NCI-H2107 (cell line): Measurements from ENCODE around the gene ADAM17.

Experiments
- DNase-seq: peaks from one replicate; lab custom pipeline; 2025; lab: John Stamatoyannopoulos, UW

Gene ADAM17

DNA sequence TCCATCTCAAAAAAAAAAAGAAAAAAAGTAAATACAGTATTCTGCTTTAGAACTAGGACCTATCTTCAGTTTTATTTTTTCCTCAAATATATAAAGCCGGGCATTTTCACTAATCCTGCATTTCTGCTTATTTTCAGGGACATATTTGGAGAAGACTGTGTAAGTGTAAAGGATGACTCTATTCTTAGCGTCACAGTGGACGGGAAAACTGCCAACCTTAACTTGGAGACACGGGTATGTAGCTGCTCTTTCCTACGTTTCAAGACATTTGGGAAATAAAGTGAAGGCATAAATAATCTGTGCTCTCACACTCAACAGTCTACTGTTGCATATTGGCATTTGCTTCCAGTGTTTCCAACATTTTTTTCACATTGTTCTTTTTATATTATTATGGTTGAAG is 84.4 kb downstream of the ADAM17 start:
- DNase-seq = no peak

DNA sequence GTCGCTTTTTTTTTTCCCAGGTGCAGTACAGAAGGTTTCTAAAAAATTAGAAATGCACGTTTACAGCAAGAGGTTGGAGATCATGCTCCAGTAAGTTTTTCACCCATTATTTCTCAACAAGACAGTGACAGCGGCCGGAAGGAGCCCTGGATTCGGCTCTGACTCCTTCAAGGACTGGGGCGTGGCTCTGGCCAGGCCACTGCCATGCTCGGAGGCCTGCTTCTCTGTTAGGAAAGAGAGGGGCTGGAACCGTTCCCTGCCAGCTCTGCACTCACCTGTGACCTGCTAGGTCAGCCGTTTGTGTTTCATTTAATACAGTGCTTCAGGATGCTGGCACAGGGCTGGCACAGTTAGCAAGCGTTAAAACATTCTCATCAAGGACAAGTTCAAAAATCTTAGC is 87.9 kb downstream of the ADAM17 start:
- no peak for DNase-seq

DNA sequence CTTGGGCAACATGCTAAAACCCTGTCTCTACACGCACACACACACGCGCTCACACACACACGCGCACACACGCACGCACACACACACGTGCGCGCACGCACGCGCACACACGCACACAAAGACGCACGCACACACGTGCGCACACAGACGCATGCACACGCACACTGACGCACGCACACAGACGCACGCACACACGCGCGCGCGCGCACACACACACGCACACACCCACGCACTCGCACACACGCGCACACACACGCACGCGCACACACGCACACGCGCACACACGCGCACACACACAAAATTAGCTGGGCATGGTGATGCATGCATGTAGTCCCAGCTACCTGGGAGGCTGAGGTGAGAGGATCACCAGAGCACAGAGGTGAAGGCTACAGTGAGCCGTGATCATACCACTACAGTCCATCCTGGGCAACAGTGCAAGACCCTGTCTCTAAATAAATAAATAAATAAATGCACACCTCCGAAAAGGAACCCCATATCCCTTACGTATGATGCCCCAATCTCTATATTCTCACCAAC is 89.4 kb downstream of the ADAM17 start:
- no peak for DNase-seq

DNA sequence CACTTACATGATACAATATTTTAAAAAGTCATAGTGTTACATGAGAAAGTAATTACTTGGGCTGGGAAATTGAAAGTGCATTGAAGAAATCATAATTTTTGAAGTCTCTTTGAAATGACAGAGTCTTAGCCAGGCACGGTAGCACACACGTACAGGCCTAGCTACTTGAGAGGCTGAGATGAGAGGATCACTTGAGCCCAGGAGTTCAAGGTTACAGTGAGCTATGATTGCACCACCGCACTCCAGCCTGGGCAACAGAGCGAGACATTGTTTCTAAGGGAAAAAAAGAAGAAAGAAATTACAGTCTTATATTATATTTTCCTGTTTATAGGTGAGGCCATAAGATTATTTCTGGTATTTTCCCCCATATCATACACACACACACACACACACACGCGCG is 90.5 kb downstream of the ADAM17 start:
- no peak for DNase-seq

DNA sequence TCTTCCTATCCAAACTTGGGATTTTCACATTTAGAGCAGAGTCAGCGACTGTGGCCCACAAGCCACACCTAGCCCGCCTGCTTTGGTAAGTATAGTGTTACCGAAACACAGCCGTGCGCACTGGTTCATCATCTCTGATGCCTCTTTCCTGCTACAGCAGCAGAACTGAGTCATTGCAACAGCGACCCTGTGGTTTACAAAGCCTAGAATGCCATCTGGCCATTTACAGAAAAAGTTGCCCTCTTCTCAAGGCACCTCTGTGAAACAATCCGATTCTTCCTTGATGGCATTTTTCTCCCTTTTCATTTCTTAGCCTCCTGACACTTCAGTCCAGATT is 92.0 kb downstream of the ADAM17 start:
- DNase-seq = no peak

DNA sequence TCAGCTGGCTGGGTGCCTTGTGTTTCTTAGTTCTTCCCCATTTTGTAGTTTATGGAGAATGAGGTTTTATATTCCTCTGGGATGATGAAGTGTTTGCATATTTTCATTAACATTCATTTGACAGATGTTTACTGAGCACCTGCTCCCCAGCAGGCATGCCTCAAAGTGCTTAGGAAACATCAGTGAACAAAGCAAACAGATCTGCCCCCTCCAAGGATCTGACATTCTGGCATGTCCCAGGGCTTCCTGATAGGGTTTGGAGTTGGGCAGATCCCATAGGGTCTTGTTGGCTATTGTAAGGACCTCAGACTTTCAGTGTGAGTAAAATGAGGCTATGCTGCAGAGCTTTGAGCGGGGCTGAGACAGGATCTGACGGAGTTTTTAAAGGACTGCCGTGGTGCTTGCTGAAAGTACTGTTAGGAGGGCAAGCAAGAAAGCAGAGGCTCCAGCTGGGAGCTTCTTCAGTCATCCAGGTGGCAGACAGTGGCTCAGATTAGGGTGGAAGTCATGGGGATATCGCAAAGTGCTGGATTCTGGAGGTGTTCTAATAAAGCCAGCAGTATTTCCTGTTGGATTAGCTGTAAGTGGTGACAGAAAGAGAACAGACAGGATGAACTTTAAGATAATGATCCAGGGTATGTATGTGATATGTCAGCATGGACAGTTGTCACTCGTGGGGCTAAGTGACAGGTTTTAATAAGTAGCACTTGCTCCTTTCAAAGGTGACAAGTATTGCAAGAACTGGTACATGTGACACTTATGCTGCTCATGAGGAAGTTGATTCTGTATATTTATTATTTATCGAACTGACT is 92.5 kb downstream of the ADAM17 start:
- no peak for DNase-seq

DNA sequence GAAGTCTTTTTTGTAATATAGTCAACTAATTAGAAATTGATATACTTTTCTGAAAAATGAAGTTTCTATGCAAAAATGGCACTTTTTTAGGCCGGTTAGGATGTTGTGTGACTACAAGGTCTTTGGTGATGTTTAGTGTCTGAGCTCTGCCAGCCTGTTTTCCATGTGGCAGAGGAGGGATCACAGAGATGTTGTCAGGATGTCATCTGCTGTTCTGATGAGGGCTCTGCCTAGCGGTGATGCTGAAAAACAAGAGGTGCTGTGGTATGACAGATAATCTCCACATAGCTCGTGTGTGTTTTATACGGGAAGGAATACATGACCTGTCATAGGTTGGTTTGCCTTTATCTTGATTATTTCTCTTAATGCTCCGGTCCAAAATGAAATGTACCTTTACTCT is 93.3 kb downstream of the ADAM17 start:
- DNase-seq = no peak

DNA sequence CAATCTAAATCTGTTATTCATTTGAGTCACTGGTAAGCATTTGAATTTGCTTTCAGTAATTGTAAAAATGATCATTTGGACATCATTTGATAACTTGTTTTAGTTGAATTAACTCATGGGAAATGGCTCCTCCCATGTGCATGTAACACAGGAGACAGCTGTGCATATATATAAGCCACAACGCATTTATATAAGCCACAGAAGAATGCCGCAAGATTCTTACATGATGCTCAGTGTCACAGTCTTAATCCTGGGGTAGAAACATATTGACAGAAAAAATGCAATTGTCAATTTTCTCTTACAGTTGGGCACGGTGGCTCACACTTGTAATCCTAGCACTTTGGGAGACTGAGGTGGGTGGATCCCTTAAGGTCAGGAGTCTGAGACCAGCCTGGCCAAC is 94.6 kb downstream of the ADAM17 start:
- DNase-seq = no peak

DNA sequence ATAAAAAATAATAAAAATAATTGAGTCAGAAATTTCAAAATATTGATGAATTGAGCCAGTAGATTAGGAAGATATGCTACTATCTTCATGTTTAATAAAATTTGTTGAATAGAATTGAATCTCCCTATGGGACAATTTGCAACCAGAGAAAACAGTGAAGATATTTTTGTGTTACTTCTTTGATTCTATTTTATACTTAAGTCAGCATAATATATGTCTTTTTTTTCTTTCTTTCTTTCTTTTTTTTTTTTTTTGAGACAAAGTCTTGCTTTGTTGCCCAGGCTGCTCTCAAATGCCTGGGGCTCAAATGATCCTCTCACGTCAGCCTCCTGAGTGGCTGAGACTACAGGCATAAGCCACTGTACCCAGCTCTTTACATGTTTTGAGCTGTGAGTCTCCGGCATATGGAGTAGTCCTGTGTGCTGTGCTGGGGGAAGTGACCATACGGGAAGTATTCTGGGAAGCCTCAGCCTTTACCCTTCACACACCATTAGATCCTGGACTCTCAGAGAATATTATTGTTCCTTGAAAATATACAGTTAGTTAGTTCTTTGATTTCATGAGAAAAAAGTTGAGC is 95.1 kb downstream of the ADAM17 start:
- DNase-seq = no peak

DNA sequence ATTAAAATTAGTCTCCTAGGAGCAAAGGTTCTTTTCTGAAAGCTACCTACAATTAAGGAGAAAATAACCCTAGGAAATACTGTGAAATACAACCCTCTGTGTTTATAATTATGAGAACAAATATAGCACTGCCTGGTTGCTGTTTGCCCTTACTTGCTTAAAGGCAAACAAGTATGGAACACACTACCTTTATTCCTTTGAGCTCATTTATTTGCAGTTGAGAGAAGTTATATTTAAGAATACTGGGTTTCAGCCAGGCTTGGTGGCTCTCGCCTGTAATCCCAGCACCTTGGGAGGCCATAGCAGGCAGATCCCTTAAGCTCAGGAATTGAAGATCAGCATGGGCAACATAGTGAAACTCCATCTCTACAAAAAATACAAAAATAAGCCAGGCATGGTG is 104.4 kb downstream of the ADAM17 start:
- DNase-seq = no peak

DNA sequence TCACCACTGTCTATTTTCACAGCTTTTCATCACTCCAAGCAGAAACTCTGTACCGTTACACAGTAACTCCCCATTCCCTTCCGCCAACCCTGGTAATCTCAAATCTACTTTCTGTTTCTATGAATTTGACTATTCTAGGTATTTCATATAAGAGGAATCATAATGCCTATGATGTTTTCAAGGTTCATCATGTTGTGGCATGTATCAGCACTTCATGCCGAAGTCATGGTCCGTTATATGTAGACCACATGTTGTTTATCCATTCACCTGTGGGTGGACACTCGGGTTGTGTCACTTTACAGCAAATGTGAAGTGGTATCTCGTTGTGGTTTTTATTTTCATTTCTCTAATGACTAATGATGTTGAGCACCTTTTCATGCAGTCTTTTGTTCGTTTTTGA is 110.5 kb downstream of the ADAM17 start:
- DNase-seq = no peak

DNA sequence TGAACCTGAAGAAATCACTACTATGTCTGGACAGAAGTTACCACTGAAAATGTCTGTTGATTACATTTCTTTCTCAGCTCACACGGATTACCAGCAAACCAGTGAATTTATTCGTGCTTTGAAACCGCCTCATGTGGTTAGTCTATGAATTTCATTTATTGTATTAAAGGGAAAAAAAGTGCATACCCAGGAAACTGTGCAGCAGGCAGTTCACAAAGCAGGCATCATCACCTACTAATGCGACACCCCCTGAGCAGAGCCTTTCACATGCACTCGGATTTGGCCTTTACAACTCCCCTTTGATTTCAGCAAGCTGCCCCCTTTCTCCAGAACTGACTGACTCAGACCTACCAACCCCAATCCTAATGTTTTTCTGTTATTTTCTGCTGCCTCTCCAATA is 112.1 kb downstream of the ADAM17 start:
- no peak for DNase-seq

DNA sequence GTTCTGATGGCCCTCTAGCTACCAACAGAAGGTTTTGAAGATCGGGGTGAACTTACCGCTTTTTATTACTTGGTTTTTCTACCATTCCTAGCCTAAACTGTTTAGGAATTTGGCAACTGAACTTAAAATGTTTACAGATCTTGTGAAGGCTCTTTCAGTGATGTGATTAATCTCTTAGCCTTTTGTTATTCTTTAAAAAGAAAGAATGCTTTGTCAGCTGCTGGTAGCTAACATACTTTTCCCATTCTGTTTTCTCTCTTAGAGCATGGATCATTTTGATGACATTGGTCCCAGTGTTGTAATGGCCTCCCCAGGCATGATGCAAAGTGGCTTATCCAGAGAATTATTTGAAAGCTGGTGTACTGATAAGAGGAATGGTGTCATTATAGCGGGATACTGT is 114.1 kb downstream of the ADAM17 start:
- DNase-seq = no peak

DNA sequence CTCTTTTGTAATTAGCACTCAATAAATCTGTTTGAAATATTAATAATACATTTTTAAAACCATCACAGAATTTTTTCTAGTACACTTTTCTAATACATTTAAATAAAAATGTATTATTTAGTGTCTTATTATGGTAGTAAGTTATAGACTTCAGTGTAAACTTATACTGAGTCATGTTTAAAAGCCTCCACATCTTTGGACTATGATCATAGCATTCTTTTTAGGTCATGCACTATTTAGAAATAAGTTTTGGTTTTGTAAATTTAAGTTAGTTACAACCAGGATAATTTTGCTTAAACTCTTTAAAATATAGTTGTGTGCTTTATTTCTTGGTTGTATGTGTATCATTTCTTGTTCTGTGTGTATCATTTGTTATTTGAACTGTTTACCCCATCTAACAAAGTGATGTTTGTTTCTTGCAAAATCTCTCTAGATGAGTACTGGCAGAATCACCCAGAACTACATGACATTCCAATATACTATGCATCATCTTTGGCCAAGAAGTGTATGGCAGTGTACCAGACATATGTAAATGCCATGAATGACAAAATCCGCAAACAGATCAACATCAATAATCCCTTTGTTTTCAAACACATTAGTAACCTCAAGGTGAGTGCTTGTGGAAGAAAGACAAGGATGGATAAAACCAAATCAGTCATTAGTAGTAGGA is 115.4 kb downstream of the ADAM17 start:
- no peak for DNase-seq

DNA sequence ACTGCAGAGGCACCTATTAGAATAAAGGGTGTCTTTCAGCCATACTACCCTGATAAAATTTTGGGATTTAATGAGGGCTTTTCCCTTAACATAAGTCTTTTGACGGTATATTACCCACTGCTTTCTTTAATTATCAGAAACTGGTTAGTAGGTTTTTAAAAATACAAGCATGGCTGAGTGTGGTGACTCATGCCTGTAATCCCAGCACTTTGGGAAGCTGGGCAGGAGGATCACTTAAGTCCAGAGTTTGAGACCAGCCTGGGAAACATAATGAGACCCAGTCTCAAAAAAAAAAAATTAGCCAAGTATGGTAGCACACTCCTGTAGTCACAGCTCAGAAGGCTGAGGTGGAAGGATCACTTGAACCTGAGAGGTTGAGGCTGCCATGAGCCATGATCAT is 116.1 kb downstream of the ADAM17 start:
- no peak for DNase-seq
